HG03039 (cell line): ENCODE data around the gene ZNF394.
"Not testable (repeated sequence)": the region's sequence is repeated elsewhere in the genome, so short reads cannot be mapped to it uniquely, and the experiment has no call there.

ENCODE experiments used
- ATAC-seq: cut with Tn5 transposase; IDR thresholded peaks from one replicate; pipeline ENCODE4 v1.9.1; 2021; ENCODE audit warnings: mild to moderate bottlenecking, moderate library complexity; ENCODE audit not compliant: unreplicated experiment

ZNF394 gene

GRCh38 chr7:99499721-99500636 is at the start of gene ZNF394:
TSS of gene ZNF394 (minus strand) at chr7:99500281. CDS start at chr7:99500093, 188 bp downstream.
- peak; percentile 33 for ATAC-seq

- not testable (repeated sequence) for ATAC-seq
Measured at GRCh38 chr7:99549545-99549944, 49.5 kb upstream of the ZNF394 start.

GRCh38 chr7:99545308-99545707 is 45.2 kb upstream of the ZNF394 start:
- ATAC-seq = not testable (repeated sequence)

- no peak for ATAC-seq
Measured at GRCh38 chr7:99543916-99544315, 43.8 kb upstream of the ZNF394 start.

DNA sequence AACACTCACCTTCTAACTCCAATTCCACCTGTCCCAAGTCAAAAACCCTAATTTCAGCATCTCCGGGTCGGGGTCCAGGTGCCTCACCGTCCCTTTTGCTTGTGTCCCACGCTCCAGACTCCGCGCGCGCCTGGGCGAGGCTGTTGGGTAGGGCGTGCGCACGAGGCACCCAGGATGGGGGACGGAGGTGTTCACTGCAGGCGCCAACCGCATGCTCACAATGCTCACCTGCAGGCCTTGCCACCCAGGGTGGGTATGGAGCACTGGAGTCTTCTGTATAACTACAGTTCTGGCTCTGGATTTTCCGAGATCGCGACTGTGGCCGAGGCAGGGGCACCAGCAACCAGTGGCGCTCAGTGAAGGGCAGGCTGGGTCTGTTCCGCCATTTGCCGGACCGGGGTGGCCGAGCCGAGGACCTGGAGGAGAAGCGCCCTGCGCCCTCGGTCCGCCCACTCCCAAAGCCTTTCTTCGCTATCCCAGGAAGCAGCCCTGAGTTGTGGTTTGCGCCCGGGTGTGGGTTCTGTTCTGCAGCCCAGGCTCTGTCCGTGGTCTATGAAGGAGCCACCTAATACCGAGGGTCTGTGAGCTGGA is 43.1 kb upstream of the ZNF394 start:
- ATAC-seq = no peak

DNA sequence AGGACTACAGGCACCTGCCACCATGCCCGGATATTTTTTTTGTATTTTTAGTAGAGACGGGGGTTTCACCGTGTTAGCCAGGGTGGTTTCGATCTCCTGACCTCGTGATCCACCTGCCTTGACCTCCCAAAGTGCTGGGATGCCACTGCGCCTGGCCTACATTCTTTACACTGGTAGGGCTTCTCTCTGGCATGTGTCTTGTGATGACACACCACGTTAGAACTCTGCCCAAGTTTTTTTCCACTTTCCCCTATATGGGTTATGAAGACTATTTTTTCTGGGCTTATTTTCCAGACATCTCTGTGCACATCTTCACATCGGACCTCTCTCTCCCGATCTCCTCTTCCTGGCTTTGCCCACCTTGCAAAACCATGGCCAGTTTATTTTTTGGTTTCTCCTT is 41.1 kb upstream of the ZNF394 start:
- ATAC-seq = no peak

DNA sequence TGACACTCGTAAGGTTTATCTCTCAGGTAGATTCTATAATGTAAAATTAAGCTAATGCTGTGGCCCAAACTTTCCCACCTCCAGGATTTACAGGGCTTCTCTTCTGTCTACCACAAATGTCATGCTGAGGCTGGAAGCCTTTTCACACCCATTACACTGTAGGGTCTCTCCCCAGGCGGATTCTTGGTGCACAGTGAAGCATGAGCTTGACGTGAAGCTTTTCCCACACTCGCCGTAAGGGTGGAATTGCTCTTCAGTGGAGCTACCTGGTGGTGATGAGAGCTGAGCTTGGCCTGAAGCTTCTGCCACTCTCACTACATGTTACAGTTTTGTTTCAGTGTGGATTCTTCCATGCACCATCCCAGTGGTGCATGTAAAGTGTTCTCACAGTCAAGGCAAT is 40.5 kb upstream of the ZNF394 start:
- no peak for ATAC-seq

- no peak for ATAC-seq
Measured at GRCh38 chr7:99539213-99539811, 39.2 kb upstream of the ZNF394 start.

DNA sequence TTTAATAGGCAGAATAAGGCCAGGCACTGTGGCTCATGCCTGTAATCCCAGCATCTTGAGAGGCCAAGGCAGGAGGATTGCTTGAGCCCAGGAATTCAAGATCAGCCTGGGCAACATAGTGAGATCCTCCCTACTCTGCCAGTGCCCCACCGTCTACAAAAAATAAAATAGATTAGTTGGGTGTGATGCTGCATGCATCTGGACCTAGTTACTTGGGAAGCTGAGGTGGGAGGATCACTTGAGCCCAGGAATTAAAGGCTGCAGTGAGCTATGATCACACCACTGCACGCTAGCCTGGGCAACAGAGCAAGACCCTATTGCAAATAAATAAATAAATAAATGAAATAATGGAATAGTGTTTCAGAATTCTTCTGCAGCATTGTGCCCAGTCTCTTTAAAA is 35.6 kb upstream of the ZNF394 start:
- ATAC-seq = no peak

DNA sequence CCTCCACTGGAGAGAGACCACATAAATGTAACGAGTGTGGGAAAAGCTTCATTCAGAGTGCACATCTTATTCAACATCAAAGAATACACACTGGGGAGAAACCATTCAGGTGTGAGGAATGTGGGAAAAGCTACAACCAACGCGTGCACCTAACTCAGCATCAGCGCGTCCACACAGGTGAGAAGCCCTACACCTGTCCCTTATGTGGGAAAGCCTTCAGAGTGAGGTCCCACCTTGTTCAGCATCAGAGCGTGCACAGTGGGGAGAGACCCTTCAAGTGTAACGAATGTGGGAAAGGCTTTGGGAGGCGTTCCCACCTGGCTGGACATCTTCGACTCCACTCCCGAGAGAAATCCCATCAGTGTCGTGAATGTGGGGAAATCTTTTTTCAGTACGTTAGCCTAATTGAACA is 31.3 kb upstream of the ZNF394 start:
- ATAC-seq = no peak

- no peak for ATAC-seq
Measured at GRCh38 chr7:99525713-99526440, 25.8 kb upstream of the ZNF394 start.

- no peak for ATAC-seq
Measured at GRCh38 chr7:99521399-99521798, 21.3 kb upstream of the ZNF394 start.

GRCh38 chr7:99514050-99514449 is 14.0 kb upstream of the ZNF394 start:
- ATAC-seq = no peak

GRCh38 chr7:99505324-99505662 is 5.2 kb upstream of the ZNF394 start:
- no peak for ATAC-seq

DNA sequence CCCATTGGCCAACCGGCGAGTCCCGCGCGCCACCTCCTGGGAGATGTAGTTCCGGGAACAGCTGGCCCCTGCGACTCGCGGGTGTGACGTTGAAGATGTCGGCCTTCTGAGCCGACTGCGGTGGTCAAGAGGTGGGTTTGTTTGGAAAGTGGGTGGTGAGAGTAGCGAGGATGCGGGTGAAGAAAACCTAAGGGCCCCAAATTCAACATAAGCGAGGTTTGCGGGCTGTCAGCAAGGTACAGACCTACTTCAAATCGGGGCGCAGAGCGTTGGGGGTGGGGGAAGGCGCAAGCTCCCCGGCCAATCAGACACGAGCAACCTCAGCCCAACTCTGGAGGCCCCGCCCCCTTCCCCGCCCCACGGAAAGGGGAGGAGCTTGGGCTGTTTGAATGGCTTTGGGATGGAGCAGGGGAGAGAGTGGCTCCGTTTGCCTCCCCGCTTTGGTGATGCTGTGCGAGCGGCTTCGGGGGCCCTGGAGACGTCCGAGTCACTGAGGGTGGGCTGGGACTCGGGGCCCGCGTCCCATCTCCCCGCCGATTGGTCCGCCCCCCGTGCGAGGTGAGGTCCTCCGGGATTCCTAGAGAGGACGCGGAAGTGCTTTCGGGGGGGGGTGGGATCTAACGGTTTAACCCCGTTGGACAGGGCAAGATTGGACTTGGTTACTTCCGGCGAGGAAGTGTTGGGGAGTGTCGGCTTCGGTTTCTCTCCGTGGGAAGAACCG is 4.7 kb upstream of the ZNF394 start, which contains the start of gene ZKSCAN5:
TSS of gene ZKSCAN5 (plus strand) at position 60 of the 721 bp plus-strand sequence. CDS start 1,383 bp downstream, outside the sequence.
- ATAC-seq = peak; percentile 47

DNA sequence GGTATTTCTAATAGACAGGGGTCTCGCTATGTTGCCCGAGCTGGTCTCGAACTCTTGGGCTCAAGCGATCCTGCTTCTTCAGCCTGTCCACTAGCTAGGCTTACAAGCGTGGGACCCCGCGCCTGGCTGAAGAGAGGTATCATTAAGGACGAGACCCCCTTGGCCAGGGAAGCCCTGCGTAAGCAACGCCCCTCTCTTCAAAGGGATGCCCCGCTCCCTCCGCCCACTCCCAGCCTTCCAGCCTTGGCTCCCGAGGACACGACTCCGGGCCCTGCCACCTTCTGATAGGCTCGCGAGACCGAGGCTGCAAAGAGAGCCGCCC is 4.2 kb upstream of the ZNF394 start:
- ATAC-seq = peak; percentile 77

DNA sequence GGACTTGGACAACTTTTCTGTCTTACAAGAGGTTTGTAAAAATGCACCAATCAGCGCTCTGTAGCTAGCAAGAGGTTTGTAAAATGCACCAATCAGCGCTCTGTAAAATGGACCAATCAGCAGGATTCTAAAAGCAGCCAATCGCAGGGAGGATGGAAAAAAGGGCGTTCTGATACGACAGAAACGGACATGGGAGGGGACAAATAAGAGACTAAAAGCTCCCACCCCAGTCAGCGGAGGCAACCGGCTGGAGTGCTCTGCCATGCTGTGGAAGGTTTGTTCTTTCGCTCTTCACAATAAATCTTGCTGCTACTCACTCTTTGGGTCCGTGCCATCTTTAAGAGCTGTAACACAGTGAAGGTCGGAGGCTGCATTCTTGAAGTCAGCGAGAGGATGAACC is 1.2 kb upstream of the ZNF394 start:
- not testable (repeated sequence) for ATAC-seq

- no peak for ATAC-seq
Measured at GRCh38 chr7:99500637-99501009, 542 bp upstream of the ZNF394 start.

- ATAC-seq = peak; percentile 3
Measured at GRCh38 chr7:99499371-99499720, 735 bp downstream of the ZNF394 start.

- ATAC-seq = no peak
Measured at GRCh38 chr7:99498546-99498944, 1.5 kb downstream of the ZNF394 start.
